ENCODE measurements around the gene SEPTIN2. TPM values are rescaled to one million over a fixed set of nuclear protein-coding genes. Genes with fewer than 3 reads are reported as not detected.

SEPTIN2 gene
- 425 and 506 TPM in 2 replicates for total RNA-seq (ENCODE audit: low replicate concordance)

DNA sequence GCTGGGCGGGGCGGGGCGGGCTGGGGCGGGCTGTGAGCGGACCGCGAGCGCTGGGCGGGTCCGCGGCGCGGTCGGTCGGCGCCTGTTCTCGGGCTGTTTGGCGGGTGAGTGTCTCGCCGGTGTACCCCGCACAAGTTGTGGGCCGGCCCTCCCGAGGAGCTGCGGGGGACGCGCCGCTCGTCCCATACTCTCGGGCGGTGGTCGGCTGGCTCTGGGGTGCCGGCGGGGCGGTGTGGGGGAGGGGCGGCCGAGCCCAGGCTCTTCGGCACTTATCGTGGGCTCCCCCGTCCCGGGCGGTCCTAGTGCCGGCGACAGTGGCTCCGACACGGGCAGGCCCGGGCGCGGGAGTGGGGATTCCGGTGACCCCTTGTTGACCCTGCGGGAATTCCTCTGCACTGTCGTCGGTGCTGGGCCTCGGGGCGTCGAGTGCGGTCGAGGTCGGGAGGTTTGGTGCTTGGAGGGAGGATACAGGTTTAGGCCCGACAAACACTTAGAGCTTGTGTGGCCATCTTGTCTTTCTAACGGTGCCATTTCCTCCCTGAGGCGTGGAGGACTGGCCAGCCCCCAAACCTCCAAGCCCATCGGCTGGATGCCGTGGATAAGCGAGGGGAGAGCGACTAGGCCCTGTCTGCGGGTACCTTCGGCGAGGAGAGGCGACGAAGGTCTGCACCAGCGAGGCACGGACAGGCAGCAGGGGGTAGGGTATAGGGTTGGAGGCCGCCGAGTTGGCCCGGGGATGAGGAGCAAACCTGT is at the start of gene SEPTIN2:
Gene SEPTIN2, plus strand, starts transcription at position 47 of the 753 bp plus-strand sequence. CDS start 8,308 bp downstream, outside the sequence.

DNA sequence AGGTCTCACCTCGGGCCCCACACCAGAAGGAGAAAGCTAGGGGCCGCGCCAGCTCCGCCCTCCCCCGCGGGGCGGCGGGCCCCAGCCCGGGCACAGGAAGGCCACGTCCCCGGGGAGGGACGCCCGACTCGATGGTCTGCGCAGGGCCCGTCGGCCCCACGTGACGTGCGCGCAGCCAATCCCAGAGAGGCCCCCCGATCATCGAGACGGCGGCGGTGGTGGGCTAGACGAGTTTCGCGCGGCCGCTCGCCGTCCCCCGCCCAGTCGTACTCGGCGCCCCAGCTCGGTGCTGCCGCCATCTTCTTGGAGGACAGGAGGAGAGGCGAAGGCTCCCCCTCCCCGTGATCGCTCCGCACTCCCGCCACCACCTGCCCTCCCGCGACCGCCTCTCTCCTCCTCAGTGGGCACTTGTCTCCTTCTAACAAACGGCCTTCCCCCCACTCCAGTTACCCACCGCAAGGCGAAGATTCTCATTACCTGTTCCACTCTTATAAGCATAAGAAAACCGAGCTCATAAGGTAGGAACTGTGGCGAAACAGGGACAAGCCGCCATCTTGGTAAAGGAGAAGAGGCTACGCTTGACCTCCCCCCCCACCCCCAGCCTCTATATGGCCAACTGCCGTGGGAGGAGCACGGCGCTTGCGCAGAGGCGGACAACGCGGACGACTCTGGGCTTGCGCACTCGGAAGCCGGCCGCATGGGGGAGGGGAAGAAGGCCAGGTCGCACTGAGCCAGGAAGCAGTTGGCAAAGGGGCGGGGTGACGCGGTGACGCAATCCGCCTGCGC is 439 bp upstream of the SEPTIN2 start, which contains the start of gene HDLBP:
Gene HDLBP, minus strand, starts transcription at position 580 of the 786 bp plus-strand sequence. CDS start 48,803 bp downstream, outside the sequence.

DNA sequence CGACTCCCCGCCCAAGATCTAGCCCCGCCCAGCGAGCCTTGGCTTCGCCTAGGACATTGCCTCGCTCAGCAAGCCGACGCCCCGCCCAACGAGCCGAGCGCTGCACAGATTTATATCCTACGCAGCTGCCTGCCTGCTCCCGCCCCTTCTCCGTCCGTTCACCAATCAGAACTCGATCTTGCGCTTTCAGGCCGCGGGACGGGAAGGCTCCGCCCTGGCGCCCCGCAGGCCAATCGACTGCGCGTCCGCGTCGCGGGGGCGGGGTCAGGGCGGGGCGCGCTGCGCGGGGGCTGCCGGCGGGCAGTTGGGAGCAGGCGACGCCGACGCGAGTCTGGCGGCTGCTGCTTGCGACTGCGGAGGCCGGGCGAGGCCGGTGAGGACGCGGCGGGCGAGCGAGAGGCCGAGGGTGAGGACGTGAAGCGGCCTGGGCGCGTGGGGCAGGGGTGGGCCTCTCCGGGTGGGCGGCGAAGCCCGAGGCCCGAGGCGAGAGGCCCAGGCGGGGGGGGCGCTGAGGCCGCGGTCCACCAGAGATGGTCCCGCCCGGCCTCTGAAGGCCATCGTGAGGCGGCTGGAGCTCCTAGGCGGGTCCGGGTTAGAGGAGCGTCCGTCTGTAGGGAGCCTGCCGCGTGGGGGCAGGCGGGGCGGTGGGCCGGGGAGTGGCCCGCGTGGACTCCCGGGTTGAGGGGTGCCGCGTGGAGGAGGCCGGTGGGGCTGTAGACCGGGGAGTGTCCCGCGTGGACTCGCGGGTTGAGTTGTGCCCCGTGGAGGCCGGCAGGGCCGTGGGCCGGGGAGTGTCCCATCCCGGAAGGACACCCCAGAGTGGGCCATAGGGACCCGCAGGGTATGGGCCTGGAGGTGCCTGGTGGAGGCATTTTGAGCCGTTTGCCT is 40.5 kb downstream of the SEPTIN2 start, which contains the start of gene FARP2:
Gene FARP2, plus strand, starts transcription at position 303 of the 888 bp plus-strand sequence. CDS start 16,823 bp downstream, outside the sequence.

Other genes with a start within 250 kb of the SEPTIN2 start
- 24.9 and 73.7 TPM in 2 replicates for gene MTERF4, start 213.6 kb upstream of the SEPTIN2 start, total RNA-seq (ENCODE audit: low replicate concordance)
- 2.4 and 9.9 TPM in 2 replicates for gene PASK, start 166.5 kb upstream of the SEPTIN2 start, total RNA-seq (ENCODE audit: low replicate concordance)
- 100 and 202 TPM in 2 replicates for gene PPP1R7, start 165.5 kb upstream of the SEPTIN2 start, total RNA-seq (ENCODE audit: low replicate concordance)
- gene ANO7, start 127.2 kb upstream of the SEPTIN2 start, total RNA-seq (ENCODE audit: low replicate concordance): 0.12 and 0.23 TPM in 2 replicates
- gene HDLBP, start 253 bp upstream of the SEPTIN2 start, total RNA-seq (ENCODE audit: low replicate concordance): 1,542 and 1,698 TPM in 2 replicates
- gene FARP2, start 40.4 kb downstream of the SEPTIN2 start, total RNA-seq (ENCODE audit: low replicate concordance): 34.5 and 53.9 TPM in 2 replicates
- 181 and 244 TPM in 2 replicates for gene STK25, start 192.7 kb downstream of the SEPTIN2 start, total RNA-seq (ENCODE audit: low replicate concordance)
- 4.9 and 13.5 TPM in 2 replicates for gene BOK, start 242.8 kb downstream of the SEPTIN2 start, total RNA-seq (ENCODE audit: low replicate concordance)